PC-9 (cell line): ENCODE measurements around the gene SERINC5. TPM values are rescaled to one million over a fixed set of nuclear protein-coding genes. Genes with fewer than 3 reads are reported as not detected.

Experiments
- BruUV-seq: library from RNA; stranded (reverse); fragments of 400-500 nt; replicated peaks from 2 replicates; lab custom pipeline; 2021; lab: Mats Ljungman, UMichigan
- CTCF ChIA-PET: fragments of 300-600 bp; sonication (Branson Sonifier 250); formaldehyde crosslinking; loops from one replicate; lab custom pipeline; 2022; ENCODE audit warnings: antibody characterized with exemption; lab: Charles Lee
- POLR2A ChIA-PET: fragments of 300-600 bp; sonication (Branson Sonifier 250); formaldehyde crosslinking; loops from one replicate; lab custom pipeline; 2022; ENCODE audit warnings: antibody characterized with exemption; ENCODE audit not compliant: unreplicated experiment; lab: Charles Lee
- DNase-seq, 2 experiments: peaks; one replicate each; pipeline versions ENCODE4 v3.0.0 to v3.0.0-alpha.2; 2015 to 2022; ENCODE audit warnings: mixed read lengths in 1 of 2
- H2AFZ ChIP-seq: fragments of 200-600 bp; sonication (generic); 2 replicates; pipeline ENCODE4 v1.8.1; 2017; ENCODE audit warnings: antibody characterized with exemption
- H3F3A ChIP-seq: fragments of 200-600 bp; sonication (generic); 2 replicates; pipeline ENCODE4 v1.8.1; 2017; ENCODE audit warnings: antibody characterized with exemption, mild to moderate bottlenecking, low read depth; ENCODE audit not compliant: insufficient read depth
- H3K27ac ChIP-seq: fragments of 200-600 bp; sonication (generic); 2 replicates; pipeline ENCODE4 v1.6.1; 2016; ENCODE audit warnings: mixed run types
- H3K27me3 ChIP-seq: fragments of 200-600 bp; sonication (generic); 2 replicates; pipeline ENCODE4 v1.6.1; 2016; ENCODE audit warnings: low read depth, mixed run types; ENCODE audit not compliant: insufficient read depth
- H3K36me3 ChIP-seq: fragments of 200-600 bp; sonication (generic); 2 replicates; pipeline ENCODE4 v1.6.1; 2016; ENCODE audit warnings: low read depth, mixed run types
- H3K4me1 ChIP-seq: fragments of 200-600 bp; sonication (generic); replicated peaks from 2 replicates; pipeline ENCODE4 v1.6.1; 2016; ENCODE audit warnings: mixed run types; ENCODE audit not compliant: insufficient read depth
- H3K4me2 ChIP-seq: fragments of 200-600 bp; sonication (generic); 2 replicates; pipeline ENCODE4 v1.6.1; 2017; ENCODE audit warnings: mixed run types
- H3K4me3 ChIP-seq: fragments of 200-600 bp; sonication (generic); 2 replicates; pipeline ENCODE4 v1.6.1; 2016; ENCODE audit warnings: mixed run types
- H3K79me2 ChIP-seq: fragments of 200-600 bp; sonication (generic); 2 replicates; pipeline ENCODE4 v1.6.1; 2017; ENCODE audit warnings: low read depth, mixed run types
- H3K9me2 ChIP-seq: fragments of 200-600 bp; sonication (generic); 2 replicates; pipeline ENCODE4 v1.8.1; 2017; ENCODE audit warnings: mild to moderate bottlenecking; ENCODE audit not compliant: insufficient read depth
- H3K9me3 ChIP-seq: fragments of 200-600 bp; sonication (generic); 2 replicates; pipeline ENCODE4 v1.8.1; 2016; ENCODE audit warnings: low read depth; ENCODE audit not compliant: insufficient read depth
- H4K20me1 ChIP-seq: fragments of 200-600 bp; sonication (generic); 2 replicates; pipeline ENCODE4 v1.8.1; 2017; ENCODE audit not compliant: insufficient read depth
- EZH2 ChIP-seq: fragments of 200-600 bp; sonication (generic); IDR thresholded peaks from 2 replicates; pipeline ENCODE4 v1.8.0; 2017; ENCODE audit warnings: antibody characterized with exemption, low read depth
- intact Hi-C: fragments of 100-400 bp; cut with micrococcal nuclease; formaldehyde crosslinking; loops from one replicate; pipeline ENCODE4 v1.10.0; 2022; ENCODE audit not compliant: unreplicated experiment
- total RNA-seq: library from RNA; stranded (reverse); gene quantifications from 2 replicates; pipeline ENCODE4 v1.2.3, GENCODE V29; 2021
- TF ChIP-seq, protein P1 (sequence below): fragments of 200-600 bp; sonication (generic); conservative IDR thresholded peaks from 2 replicates; pipeline ENCODE4 v1.6.1; 2017; ENCODE audit warnings: mixed run types, antibody characterized with exemption, mild to moderate bottlenecking, moderate library complexity

SERINC5 gene
- total RNA-seq, 1 experiment from 2014 or later = 68.8 TPM

DNA sequence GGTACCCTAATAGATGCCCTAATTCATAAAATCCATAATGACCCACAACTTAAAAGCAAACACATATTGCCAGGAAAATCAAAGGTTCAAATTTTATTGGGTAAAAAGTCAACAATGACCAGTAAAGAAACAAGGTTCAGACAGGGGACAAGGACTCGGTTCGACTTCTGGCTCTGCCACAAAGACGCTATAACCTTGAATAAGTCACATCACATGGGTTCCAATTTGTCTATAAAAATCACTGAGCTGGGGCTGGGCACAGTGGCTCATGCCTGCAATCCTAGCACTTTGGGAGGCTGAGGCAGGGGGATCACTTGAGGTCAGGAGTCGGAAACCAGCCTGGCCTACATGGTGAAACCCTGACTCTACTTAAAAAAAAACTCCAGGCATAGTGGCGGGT, 80.5 kb downstream of the SERINC5 start:
- ChIA-PET CTCF (no interaction called here), POLR2A (no interaction called here)
- Histone ChIP-seq H3K79me2 (peaks cover 31% of the 10 kb centered on the region), H3K27ac (no peak overlapping the region), H3K4me3 (no peak overlapping the region), H2AFZ (no peak overlapping the region), H3K9me3 (no peaks in the 10 kb centered on the region), H3F3A (peaks cover 17% of the 10 kb centered on the region; the same call in 1 of the 2 replicates), H3K36me3 (peaks cover 46% of the 10 kb centered on the region), H3K27me3 (no peaks in the 10 kb centered on the region), H3K9me2 (no peaks in the 10 kb centered on the region), H3K4me1 (peaks cover 14% of the 10 kb centered on the region), H4K20me1 (no peaks in the 10 kb centered on the region), H3K4me2 (no peak overlapping the region)
- TF ChIP-seq EZH2 = no peak
- TF ChIP-seq, protein P1, sequence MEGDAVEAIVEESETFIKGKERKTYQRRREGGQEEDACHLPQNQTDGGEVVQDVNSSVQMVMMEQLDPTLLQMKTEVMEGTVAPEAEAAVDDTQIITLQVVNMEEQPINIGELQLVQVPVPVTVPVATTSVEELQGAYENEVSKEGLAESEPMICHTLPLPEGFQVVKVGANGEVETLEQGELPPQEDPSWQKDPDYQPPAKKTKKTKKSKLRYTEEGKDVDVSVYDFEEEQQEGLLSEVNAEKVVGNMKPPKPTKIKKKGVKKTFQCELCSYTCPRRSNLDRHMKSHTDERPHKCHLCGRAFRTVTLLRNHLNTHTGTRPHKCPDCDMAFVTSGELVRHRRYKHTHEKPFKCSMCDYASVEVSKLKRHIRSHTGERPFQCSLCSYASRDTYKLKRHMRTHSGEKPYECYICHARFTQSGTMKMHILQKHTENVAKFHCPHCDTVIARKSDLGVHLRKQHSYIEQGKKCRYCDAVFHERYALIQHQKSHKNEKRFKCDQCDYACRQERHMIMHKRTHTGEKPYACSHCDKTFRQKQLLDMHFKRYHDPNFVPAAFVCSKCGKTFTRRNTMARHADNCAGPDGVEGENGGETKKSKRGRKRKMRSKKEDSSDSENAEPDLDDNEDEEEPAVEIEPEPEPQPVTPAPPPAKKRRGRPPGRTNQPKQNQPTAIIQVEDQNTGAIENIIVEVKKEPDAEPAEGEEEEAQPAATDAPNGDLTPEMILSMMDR = no peak
- no TSS peak for BruUV-seq
- no peak for DNase-seq
- intact Hi-C loops = no loop called here

DNA sequence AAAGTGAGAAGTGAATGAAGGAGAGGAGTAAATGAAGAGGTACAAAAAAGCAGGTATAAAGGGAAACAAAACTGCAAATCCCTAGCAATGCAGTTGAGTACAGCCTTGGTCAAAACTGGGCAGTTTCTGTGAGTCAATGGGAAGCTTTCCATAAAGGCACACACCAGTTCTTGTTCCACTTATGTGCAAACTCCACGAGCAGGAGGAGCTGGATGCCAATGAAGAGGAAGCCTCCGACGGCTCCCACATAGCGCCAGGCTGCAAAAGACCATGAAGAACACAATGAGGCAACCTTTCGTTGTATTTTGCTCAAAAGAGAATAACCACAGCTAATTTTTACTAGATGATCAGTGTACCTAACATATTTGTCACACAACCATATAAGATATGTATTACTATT, 81.1 kb downstream of the SERINC5 start:
- Histone ChIP-seq H3K36me3 (peaks cover 50% of the 10 kb centered on the region), H3K9me2 (no peaks in the 10 kb centered on the region), H2AFZ (no peak overlapping the region), H3K79me2 (peaks cover 26% of the 10 kb centered on the region), H3K27ac (no peak overlapping the region), H3K27me3 (no peaks in the 10 kb centered on the region), H3K4me3 (no peak overlapping the region), H3K4me2 (no peak overlapping the region), H3K4me1 (peaks cover 9% of the 10 kb centered on the region), H3K9me3 (no peaks in the 10 kb centered on the region), H4K20me1 (no peaks in the 10 kb centered on the region), H3F3A (peaks cover 19% of the 10 kb centered on the region; the same call in 1 of the 2 replicates)
- POLR2A ChIA-PET = no interaction called here
- intact Hi-C loops = no loop called here
- no peak for DNase-seq
- CTCF ChIA-PET = no interaction called here
- no peak for TF ChIP-seq EZH2
- TF ChIP-seq, protein P1 = no peak
- no TSS peak for BruUV-seq

DNA sequence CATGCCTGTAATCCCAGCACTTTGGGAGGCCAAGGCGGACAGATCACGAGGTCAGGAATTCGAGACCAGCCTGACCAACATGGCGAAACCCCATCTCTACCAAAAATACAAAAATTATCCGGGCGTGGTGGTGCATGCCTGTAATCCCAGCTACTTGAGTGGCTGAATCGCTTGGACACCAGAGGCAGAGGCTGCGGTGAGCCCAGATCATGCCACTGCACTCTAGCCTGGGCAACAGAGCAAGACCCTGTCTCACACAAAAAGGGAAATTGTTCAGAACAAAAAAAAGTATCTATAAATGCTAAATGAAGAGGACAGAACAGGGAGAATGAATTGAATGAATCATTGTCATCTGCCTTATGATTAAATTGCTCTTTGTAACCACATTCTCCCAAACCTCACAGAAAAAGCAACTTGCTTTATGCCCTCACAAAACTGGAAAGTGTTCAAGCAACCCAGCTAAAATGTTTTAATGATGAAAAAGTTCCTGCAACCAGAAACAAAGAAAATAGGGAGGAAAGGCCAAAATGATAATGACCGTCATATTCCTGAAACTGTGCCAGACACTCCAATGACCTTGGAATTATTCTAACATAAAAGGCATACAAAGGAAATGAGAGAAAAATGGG, 83.7 kb downstream of the SERINC5 start:
- CTCF ChIA-PET = no interaction called here
- Histone ChIP-seq H3K27ac (no peak overlapping the region), H3K4me1 (no peaks in the 10 kb centered on the region), H3K79me2 (0 out of 2 replicates have a peak, but pooled peaks cover 4% of the 10 kb centered on the region), H3K9me2 (no peaks in the 10 kb centered on the region), H3K36me3 (peaks cover 47% of the 10 kb centered on the region), H2AFZ (no peak overlapping the region), H3K9me3 (no peaks in the 10 kb centered on the region), H4K20me1 (no peaks in the 10 kb centered on the region), H3K4me3 (no peak overlapping the region), H3K4me2 (no peak overlapping the region), H3F3A (peaks cover 24% of the 10 kb centered on the region; the same call in 1 of the 2 replicates), H3K27me3 (no peaks in the 10 kb centered on the region)
- POLR2A ChIA-PET = no interaction called here
- no peak for TF ChIP-seq EZH2
- TF ChIP-seq, protein P1 = no peak
- DNase-seq = no peak
- no TSS peak for BruUV-seq
- intact Hi-C loops = no loop called here
